Neural progenitor cell (in vitro differentiated cells): ENCODE results near the gene RIOK3. TPM values are rescaled to one million over a fixed set of nuclear protein-coding genes. Genes with fewer than 3 reads are reported as not detected.

Experiments
- DNase-seq: peaks from one replicate; pipeline ENCODE4 v3.0.0-alpha.2; 2016; ENCODE audit warnings: low spot score
- H2AFZ ChIP-seq: fragments of 200-600 bp; sonication (generic); replicated peaks from 2 replicates; pipeline ENCODE4 v1.6.1; 2016; ENCODE audit warnings: antibody characterized with exemption
- H3F3A ChIP-seq: fragments of 200-600 bp; sonication (generic); 2 replicates; pipeline ENCODE4 v1.6.1; 2016; ENCODE audit warnings: antibody characterized with exemption, low read depth
- H3K27ac ChIP-seq: fragments of 200-600 bp; sonication (generic); 2 replicates; pipeline ENCODE4 v1.5.1; 2016; ENCODE audit warnings: mild to moderate bottlenecking
- H3K27me3 ChIP-seq: fragments of 200-600 bp; sonication (generic); 2 replicates; pipeline ENCODE4 v1.6.1; 2016; ENCODE audit warnings: mild to moderate bottlenecking, moderate library complexity
- H3K36me3 ChIP-seq: fragments of 200-600 bp; sonication (generic); 2 replicates; pipeline ENCODE4 v1.5.1; 2016
- H3K4me1 ChIP-seq: fragments of 200-600 bp; sonication (generic); 2 replicates; pipeline ENCODE4 v1.6.1; 2016; ENCODE audit warnings: mixed run types
- H3K4me2 ChIP-seq: fragments of 200-600 bp; sonication (generic); 2 replicates; pipeline ENCODE4 v1.6.1; 2016
- H3K4me3 ChIP-seq: fragments of 200-600 bp; sonication (generic); 2 replicates; pipeline ENCODE4 v1.5.1; 2016
- H3K79me2 ChIP-seq: fragments of 200-600 bp; sonication (generic); 2 replicates; pipeline ENCODE4 v1.6.1; 2016; ENCODE audit warnings: low read depth
- H3K9ac ChIP-seq: fragments of 200-600 bp; sonication (generic); 2 replicates; pipeline ENCODE4 v1.6.1; 2016
- H3K9me3 ChIP-seq: fragments of 200-600 bp; sonication (generic); 2 replicates; pipeline ENCODE4 v1.5.1; 2016; ENCODE audit warnings: low read depth
- H4K20me1 ChIP-seq: fragments of 200-600 bp; sonication (generic); 2 replicates; pipeline ENCODE4 v1.6.1; 2016; ENCODE audit warnings: low read depth
- H3K27ac Mint-ChIP-seq: 3 replicates; pipeline ENCODE4 v1.8.0; 2021; ENCODE audit warnings: mixed read lengths
- H3K27me3 Mint-ChIP-seq: 2 replicates; pipeline ENCODE4 v1.8.0; 2022; ENCODE audit warnings: low read depth, mild to moderate bottlenecking, inconsistent platforms, moderate library complexity, mixed read lengths; ENCODE audit not compliant: insufficient read depth
- H3K36me3 Mint-ChIP-seq: 3 replicates; pipeline ENCODE4 v1.8.0; 2021; ENCODE audit warnings: mixed read lengths
- H3K4me1 Mint-ChIP-seq: 3 replicates; pipeline ENCODE4 v1.8.0; 2021; ENCODE audit warnings: mixed read lengths
- H3K4me3 Mint-ChIP-seq: 3 replicates; pipeline ENCODE4 v1.8.0; 2021; ENCODE audit warnings: mild to moderate bottlenecking, moderate library complexity, mixed read lengths
- H3K9me3 Mint-ChIP-seq: 3 replicates; pipeline ENCODE4 v1.8.0; 2020; ENCODE audit warnings: mixed read lengths
- EZH2 ChIP-seq: fragments of 200-600 bp; sonication (generic); IDR thresholded peaks from 2 replicates; pipeline ENCODE4 v1.6.1; 2017; ENCODE audit warnings: antibody characterized with exemption, mild to moderate bottlenecking, moderate library complexity
- EZH2phosphoT487 ChIP-seq: fragments of 200-600 bp; sonication (generic); IDR thresholded peaks from 2 replicates; pipeline ENCODE4 v1.6.1; 2017; ENCODE audit warnings: antibody characterized with exemption
- total RNA-seq: library from RNA; depleted of rRNA; stranded (reverse); fragments of >200 nt; gene quantifications from 2 replicates; pipeline ENCODE4 v1.2.3, GENCODE V29; 2015; ENCODE audit warnings: low replicate concordance
- TF ChIP-seq, protein P1 (sequence below): fragments of 200-600 bp; sonication (generic); IDR thresholded peaks from 2 replicates; pipeline ENCODE4 v1.5.1; 2017; ENCODE audit warnings: antibody characterized with exemption, mild to moderate bottlenecking

The RIOK3 gene
- total RNA-seq, 1 donor from 2014 or later = 77.5 TPM

GRCh38 chr18:23498117-23498516 is 45.0 kb downstream of the RIOK3 start:
- peaks cover 24% of the 10 kb centered on the region for H3F3A ChIP-seq
- no peaks in the 10 kb centered on the region for H3K79me2 ChIP-seq
- H3K4me3 ChIP-seq = no peak overlapping the region
- Mint-ChIP-seq H3K27me3 (peaks cover 8% of the 10 kb centered on the region), H3K27ac (no peak overlapping the region), H3K36me3 (no peaks in the 10 kb centered on the region), H3K4me1 (peaks cover 22% of the 10 kb centered on the region), H3K9me3 (peaks cover 3% of the 10 kb centered on the region), H3K4me3 (no peak overlapping the region)
- no peak overlapping the region for H3K9ac ChIP-seq
- H2AFZ ChIP-seq = no peak overlapping the region
- H3K9me3 ChIP-seq = no peaks in the 10 kb centered on the region
- H3K4me1 ChIP-seq = peaks cover 25% of the 10 kb centered on the region
- no peak overlapping the region for H3K27ac ChIP-seq
- TF ChIP-seq EZH2phosphoT487 = no peak
- TF ChIP-seq EZH2 = no peak
- TF ChIP-seq, protein P1, sequence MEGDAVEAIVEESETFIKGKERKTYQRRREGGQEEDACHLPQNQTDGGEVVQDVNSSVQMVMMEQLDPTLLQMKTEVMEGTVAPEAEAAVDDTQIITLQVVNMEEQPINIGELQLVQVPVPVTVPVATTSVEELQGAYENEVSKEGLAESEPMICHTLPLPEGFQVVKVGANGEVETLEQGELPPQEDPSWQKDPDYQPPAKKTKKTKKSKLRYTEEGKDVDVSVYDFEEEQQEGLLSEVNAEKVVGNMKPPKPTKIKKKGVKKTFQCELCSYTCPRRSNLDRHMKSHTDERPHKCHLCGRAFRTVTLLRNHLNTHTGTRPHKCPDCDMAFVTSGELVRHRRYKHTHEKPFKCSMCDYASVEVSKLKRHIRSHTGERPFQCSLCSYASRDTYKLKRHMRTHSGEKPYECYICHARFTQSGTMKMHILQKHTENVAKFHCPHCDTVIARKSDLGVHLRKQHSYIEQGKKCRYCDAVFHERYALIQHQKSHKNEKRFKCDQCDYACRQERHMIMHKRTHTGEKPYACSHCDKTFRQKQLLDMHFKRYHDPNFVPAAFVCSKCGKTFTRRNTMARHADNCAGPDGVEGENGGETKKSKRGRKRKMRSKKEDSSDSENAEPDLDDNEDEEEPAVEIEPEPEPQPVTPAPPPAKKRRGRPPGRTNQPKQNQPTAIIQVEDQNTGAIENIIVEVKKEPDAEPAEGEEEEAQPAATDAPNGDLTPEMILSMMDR = no peak
- no peak for DNase-seq
- no peaks in the 10 kb centered on the region for H4K20me1 ChIP-seq
- H3K36me3 ChIP-seq = no peaks in the 10 kb centered on the region
- peaks cover 15% of the 10 kb centered on the region for H3K27me3 ChIP-seq
- no peak overlapping the region for H3K4me2 ChIP-seq

DNA sequence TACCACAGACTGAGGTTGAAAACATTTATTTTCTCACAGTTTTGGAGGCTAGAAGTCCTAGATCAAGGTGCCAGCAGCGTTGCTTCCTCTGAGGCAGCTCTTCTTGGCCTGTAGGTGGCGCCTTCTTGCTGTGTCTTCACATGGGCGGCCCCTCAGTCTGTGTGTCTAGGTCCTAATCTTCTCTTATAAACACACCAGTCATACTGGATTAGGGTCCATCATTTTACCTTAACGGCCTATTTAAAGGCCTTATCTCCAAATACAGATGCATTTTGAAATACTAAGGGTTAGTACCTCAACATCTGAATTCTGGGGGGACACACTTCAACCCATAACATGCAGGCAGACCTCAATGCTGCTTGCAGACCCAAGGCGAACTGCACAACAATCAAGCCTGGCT is 45.8 kb downstream of the RIOK3 start:
- H3K36me3 ChIP-seq = no peaks in the 10 kb centered on the region
- H2AFZ ChIP-seq = peak overlapping the region; percentile 64
- no peak overlapping the region for H3K4me3 Mint-ChIP-seq
- H3K4me1 Mint-ChIP-seq = peaks cover 20% of the 10 kb centered on the region
- TF ChIP-seq EZH2phosphoT487 = no peak
- no peak for TF ChIP-seq EZH2
- TF ChIP-seq, protein P1 = peak; percentile 92
- no peak overlapping the region for H3K27ac Mint-ChIP-seq
- peaks cover 8% of the 10 kb centered on the region for H3K27me3 Mint-ChIP-seq
- H3K79me2 ChIP-seq = peaks cover 5% of the 10 kb centered on the region
- no peaks in the 10 kb centered on the region for H3K9me3 ChIP-seq
- H3K36me3 Mint-ChIP-seq = no peaks in the 10 kb centered on the region
- no peaks in the 10 kb centered on the region for H4K20me1 ChIP-seq
- DNase-seq = peak; percentile 87
- no peaks in the 10 kb centered on the region for H3K9me3 Mint-ChIP-seq
- H3K9ac ChIP-seq = no peak overlapping the region
- no peak overlapping the region for H3K4me3 ChIP-seq
- no peak overlapping the region for H3K4me2 ChIP-seq
- H3K27me3 ChIP-seq = peaks cover 20% of the 10 kb centered on the region
- peaks cover 22% of the 10 kb centered on the region for H3K4me1 ChIP-seq
- H3K27ac ChIP-seq = no peak overlapping the region
- peaks cover 18% of the 10 kb centered on the region for H3F3A ChIP-seq

DNA sequence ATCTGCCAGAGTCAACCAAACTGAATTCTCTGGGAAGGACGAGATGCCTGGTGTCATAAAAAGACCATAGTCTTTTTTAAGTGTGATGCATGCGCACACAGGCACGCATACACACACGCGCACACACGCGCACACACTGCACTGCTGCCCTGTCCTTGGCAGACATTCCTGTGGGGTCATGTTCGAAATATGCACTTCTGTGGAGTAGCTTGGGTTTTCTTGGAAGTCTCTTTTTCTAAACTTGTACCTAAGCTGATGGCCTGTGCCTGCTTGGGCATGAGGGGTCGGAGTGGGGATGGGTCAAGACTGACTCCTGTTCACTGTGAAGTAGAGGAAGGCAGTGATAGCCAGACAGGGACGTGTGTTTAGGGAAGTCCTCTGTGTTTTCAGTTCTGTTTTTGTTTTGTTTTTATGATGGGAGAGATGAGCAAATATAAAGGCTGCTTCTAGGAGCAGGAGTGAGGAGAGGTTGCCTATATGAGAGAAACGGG is 46.2 kb downstream of the RIOK3 start:
- peaks cover 24% of the 10 kb centered on the region for H3K27me3 ChIP-seq
- H3F3A ChIP-seq = peaks cover 21% of the 10 kb centered on the region
- no peak overlapping the region for H3K4me2 ChIP-seq
- H3K9me3 ChIP-seq = no peaks in the 10 kb centered on the region
- H3K27ac Mint-ChIP-seq = no peak overlapping the region
- H3K36me3 Mint-ChIP-seq = no peaks in the 10 kb centered on the region
- H3K9ac ChIP-seq = no peak overlapping the region
- no peak overlapping the region for H3K4me3 ChIP-seq
- peak overlapping the region; percentile 64 for H2AFZ ChIP-seq
- peaks cover 9% of the 10 kb centered on the region for H3K27me3 Mint-ChIP-seq
- H3K36me3 ChIP-seq = no peaks in the 10 kb centered on the region
- peaks cover 4% of the 10 kb centered on the region for H4K20me1 ChIP-seq
- peaks cover 22% of the 10 kb centered on the region for H3K4me1 ChIP-seq
- no peak overlapping the region for H3K4me3 Mint-ChIP-seq
- DNase-seq = no peak
- peaks cover 25% of the 10 kb centered on the region for H3K4me1 Mint-ChIP-seq
- H3K9me3 Mint-ChIP-seq = no peaks in the 10 kb centered on the region
- H3K27ac ChIP-seq = no peak overlapping the region
- peaks cover 9% of the 10 kb centered on the region for H3K79me2 ChIP-seq
- TF ChIP-seq EZH2phosphoT487 = no peak
- TF ChIP-seq EZH2 = no peak
- TF ChIP-seq, protein P1 = no peak
